B cell (primary cell): ENCODE results near the gene TMEM163. TPM values are rescaled to one million over a fixed set of nuclear protein-coding genes. Genes with fewer than 3 reads are reported as not detected.

Source experiments
- ATAC-seq: fragments of 200-7000 bp; cut with Tn5 transposase; one replicate; pipeline ENCODE4 v1.10.0; 2021; ENCODE audit warnings: low read depth, mild to moderate bottlenecking, moderate number of reproducible peaks, moderate library complexity
- CTCF ChIA-PET: fragments of 350-600 bp; sonication (Branson Sonifier 250); formaldehyde crosslinking; loops from one replicate; lab custom pipeline; 2021; ENCODE audit warnings: antibody characterized with exemption, inconsistent platforms; lab: Charles Lee
- POLR2A ChIA-PET: fragments of 350-600 bp; sonication (Branson Sonifier 250); formaldehyde crosslinking; loops from one replicate; lab custom pipeline; 2021; ENCODE audit warnings: antibody characterized with exemption; lab: Charles Lee
- DNase-seq: peaks from one replicate; pipeline ENCODE4 v3.0.0; 2013
- H2AFZ ChIP-seq: 2 replicates; pipeline ENCODE4 v1.6.1; 2012; ENCODE audit warnings: mild to moderate bottlenecking, low read depth, low read length; ENCODE audit not compliant: insufficient read depth, poor library complexity, severe bottlenecking
- H3K27ac ChIP-seq, 2 donors: 1 replicate in 1 of 2; 2 replicates in 1 of 2; pipeline ENCODE4 v1.5.1; 2012 to 2013; ENCODE audit warnings: low read length in 2 of 2, mild to moderate bottlenecking in 2 of 2, moderate library complexity in 1 of 2
- H3K27me3 ChIP-seq, 4 experiments: fragments of 200-600 bp in 1 of 4; sonication (generic) in 1 of 4; replicated peaks in 1 of 4; 1 replicate in 2 of 4; 2 replicates in 2 of 4; pipeline versions ENCODE4 v1.6.1 to v1.7.0; 2013 to 2016; ENCODE audit warnings: low read length in 3 of 4, mild to moderate bottlenecking in 2 of 4, mixed read lengths in 1 of 4, moderate library complexity in 1 of 4; ENCODE audit not compliant: insufficient read depth in 4 of 4, control insufficient read depth in 3 of 4; ENCODE audit errors: control extremely low read depth in 1 of 4
- H3K36me3 ChIP-seq, 2 experiments: replicated peaks in 1 of 2; 1 replicate in 1 of 2; 2 replicates in 1 of 2; pipeline versions ENCODE4 v1.6.1 to v1.7.1; 2013; ENCODE audit warnings: low read length in 1 of 2; ENCODE audit not compliant: insufficient read depth in 2 of 2, control insufficient read depth in 1 of 2; ENCODE audit errors: control extremely low read depth in 1 of 2, extremely low read depth in 1 of 2
- H3K4me1 ChIP-seq, 2 donors: fragments of 200-600 bp in 1 of 2; sonication (generic) in 1 of 2; 1 replicate in 1 of 2; 2 replicates in 1 of 2; pipeline versions ENCODE4 v1.5.1 to v1.6.1; 2013 to 2017; ENCODE audit warnings: low read length in 2 of 2; ENCODE audit not compliant: control insufficient read depth in 2 of 2, insufficient read depth in 2 of 2
- H3K4me2 ChIP-seq: replicated peaks from 2 replicates; pipeline ENCODE3; 2012; ENCODE audit warnings: mild to moderate bottlenecking, low read depth, low read length; ENCODE audit not compliant: poor library complexity, severe bottlenecking
- H3K4me3 ChIP-seq, 5 experiments: fragments of 200-600 bp in 1 of 5; sonication (generic) in 1 of 5; 1 replicate in 3 of 5; 2 replicates in 2 of 5; pipeline versions ENCODE4 v1.5.1 to v1.7.0; 2011 to 2016; ENCODE audit warnings: low read length in 4 of 5, mild to moderate bottlenecking in 4 of 5, low read depth in 2 of 5, control low read depth in 1 of 5, moderate library complexity in 1 of 5; ENCODE audit not compliant: insufficient read depth in 1 of 5; ENCODE audit errors: control extremely low read depth in 1 of 5, extremely low read depth in 1 of 5
- H3K79me2 ChIP-seq: fragments of 200-600 bp; sonication (generic); one replicate; pipeline ENCODE4 v1.6.0; 2016; ENCODE audit warnings: low read length; ENCODE audit not compliant: control insufficient read depth, insufficient read depth
- H3K9ac ChIP-seq: fragments of 200-600 bp; sonication (generic); 2 replicates; pipeline ENCODE4 v1.6.1; 2017; ENCODE audit warnings: mild to moderate bottlenecking, low read length, moderate library complexity
- H3K9me3 ChIP-seq, 3 donors: one replicate each; pipeline versions ENCODE4 v1.6.1 to v1.7.1; 2013; ENCODE audit warnings: low read length in 2 of 3; ENCODE audit not compliant: control insufficient read depth in 2 of 3, insufficient read depth in 1 of 3; ENCODE audit errors: control extremely low read depth in 1 of 3
- H4K20me1 ChIP-seq: 2 replicates; pipeline ENCODE4 v1.6.0; 2012; ENCODE audit warnings: mild to moderate bottlenecking, low read length; ENCODE audit not compliant: insufficient read depth, control insufficient read depth, poor library complexity, severe bottlenecking
- H3K27ac Mint-ChIP-seq: one replicate; pipeline ENCODE4 v1.8.0; 2021; ENCODE audit warnings: mixed read lengths
- H3K27me3 Mint-ChIP-seq: one replicate; pipeline ENCODE4 v1.8.0; 2021; ENCODE audit warnings: mixed read lengths
- H3K4me1 Mint-ChIP-seq: one replicate; pipeline ENCODE4 v1.8.0; 2021; ENCODE audit warnings: mixed read lengths
- H3K4me3 Mint-ChIP-seq: one replicate; pipeline ENCODE4 v1.8.0; 2021; ENCODE audit warnings: mixed read lengths
- H3K9me3 Mint-ChIP-seq: one replicate; pipeline ENCODE4 v1.8.0; 2022; ENCODE audit warnings: mixed read lengths; ENCODE audit not compliant: insufficient read depth
- CTCF ChIP-seq: fragments of 200-600 bp; IDR thresholded peaks from one replicate; pipeline ENCODE4 v1.8.0; 2022; ENCODE audit warnings: antibody characterized with exemption, mild to moderate bottlenecking
- EZH2 ChIP-seq: IDR thresholded peaks from 2 replicates; pipeline ENCODE4 v1.6.1; 2012; ENCODE audit warnings: borderline replicate concordance, low read depth, mild to moderate bottlenecking, moderate library complexity, low read length; ENCODE audit not compliant: insufficient read depth, poor library complexity, severe bottlenecking
- WGBS: methylation state at CpG from one replicate; pipeline ENCODE4 v1.1.5; 2013; ENCODE audit warnings: missing lambda C conversion rate; ENCODE audit not compliant: insufficient coverage; 5-methylcytosine and 5-hydroxymethylcytosine counted together
- intact Hi-C: fragments of 100-400 bp; cut with micrococcal nuclease; formaldehyde crosslinking; loops from one replicate; pipeline ENCODE4 v1.10.0; 2022
- polyA plus RNA-seq: library from polyadenylated mRNA; depleted of rRNA; stranded (reverse); fragments of >200 nt; gene quantifications from 2 replicates; pipeline ENCODE4 v1.2.3, GENCODE V29; 2012
- total RNA-seq, 2 donors: library from RNA; stranded (reverse); fragments of 120-200 nt in 1 of 2; gene quantifications; 1 replicate in 1 of 2; 2 replicates in 1 of 2; pipeline versions ENCODE4 v1.2.3 to v1.2.4, GENCODE V29; 2013 to 2022

The TMEM163 gene
- total and polyA plus RNA-seq, 2 donors (not counting 1 experiment from before 2014, with no cell fraction given) = 2.6 to 5.6 TPM

GRCh38 chr2:134449157-134449556, 269.6 kb downstream of the TMEM163 start:
- H3K4me3 ChIP-seq = no peak overlapping the region
- H3K27ac ChIP-seq = no peak overlapping the region
- no peaks in the 10 kb centered on the region for H3K9me3 ChIP-seq
- H3K79me2 ChIP-seq = no peaks in the 10 kb centered on the region
- Mint-ChIP-seq H3K4me3 (no peak overlapping the region), H3K9me3 (no peaks in the 10 kb centered on the region), H3K27me3 (no peaks in the 10 kb centered on the region), H3K27ac (no peak overlapping the region), H3K4me1 (no peaks in the 10 kb centered on the region)
- intact Hi-C loops = no loop called here
- peaks cover 52% of the 10 kb centered on the region for H4K20me1 ChIP-seq
- H3K4me2 ChIP-seq = no peak overlapping the region
- no peaks in the 10 kb centered on the region for H3K27me3 ChIP-seq
- ChIA-PET CTCF (interaction anchor here (0.6 to 3.1 kb wide), 4 partner anchors 22 to 562 kb away, joined by 3 to 25 read pairs (median 4); no protein-coding TSS in a partner anchor), POLR2A (no interaction called here)
- no peak overlapping the region for H2AFZ ChIP-seq
- ATAC-seq (no peak), DNase-seq (no peak)
- no peaks in the 10 kb centered on the region for H3K4me1 ChIP-seq
- TF ChIP-seq EZH2 (no peak), CTCF (no peak)
- 92% methylated on average over 3 of the region's 7 CpGs for WGBS
- H3K36me3 ChIP-seq = peaks cover 0 to 92% of the 10 kb centered on the region in 2 experiments
- no peak overlapping the region for H3K9ac ChIP-seq

DNA sequence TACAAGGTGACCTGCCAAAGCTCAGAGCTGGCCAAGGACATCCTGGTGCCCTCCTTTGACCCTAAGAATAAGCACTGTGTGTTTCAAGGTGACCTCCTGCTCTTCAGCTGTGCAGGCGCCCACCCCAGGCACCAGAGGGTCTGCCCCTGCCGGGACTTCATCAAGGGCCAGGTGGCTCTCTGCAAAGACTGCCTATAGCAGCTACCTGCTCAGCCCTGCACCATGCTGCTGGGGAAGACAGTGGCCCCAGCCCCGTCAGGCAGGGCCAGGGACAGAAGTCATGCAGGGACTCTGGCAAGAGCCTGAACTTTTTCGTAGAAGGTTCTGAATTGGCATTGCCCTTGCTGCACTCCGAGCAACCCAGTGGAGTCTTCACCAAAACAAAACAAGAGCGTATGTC, 270.1 kb downstream of the TMEM163 start:
- TF ChIP-seq EZH2 = no peak
- no peak for TF ChIP-seq CTCF
- Histone ChIP-seq H2AFZ (no peak overlapping the region), H3K79me2 (no peaks in the 10 kb centered on the region), H3K4me1 (no peaks in the 10 kb centered on the region), H3K9me3 (no peaks in the 10 kb centered on the region), H4K20me1 (peaks cover 57% of the 10 kb centered on the region), H3K4me2 (no peak overlapping the region), H3K36me3 (peaks cover 0 to 92% of the 10 kb centered on the region in 2 experiments), H3K27me3 (no peaks in the 10 kb centered on the region), H3K4me3 (no peak overlapping the region), H3K27ac (no peak overlapping the region), H3K9ac (no peak overlapping the region)
- intact Hi-C loops = no loop called here
- no peaks in the 10 kb centered on the region for H3K4me1 Mint-ChIP-seq
- ATAC-seq (no peak), DNase-seq (no peak)
- 96% methylated on average over 6 of the region's 6 CpGs for WGBS
- ChIA-PET CTCF (interaction anchor here (0.6 to 1.3 kb wide), 3 partner anchors 22 to 562 kb away, joined by 3 to 4 read pairs (median 3); no protein-coding TSS in a partner anchor), POLR2A (no interaction called here)
- H3K9me3 Mint-ChIP-seq = no peaks in the 10 kb centered on the region
- no peak overlapping the region for H3K4me3 Mint-ChIP-seq
- H3K27ac Mint-ChIP-seq = no peak overlapping the region
- no peaks in the 10 kb centered on the region for H3K27me3 Mint-ChIP-seq
